NT2/D1 (cell line): ENCODE data around the gene RNFT2.

Source experiments
- SUZ12 ChIP-seq: IDR thresholded peaks from 2 replicates; pipeline ENCODE4 v1.6.1; 2011; ENCODE audit not compliant: insufficient read length, insufficient read depth; ENCODE audit errors: extremely low read depth
- ZNF274 ChIP-seq: IDR thresholded peaks from 2 replicates; pipeline ENCODE4 v1.6.1; 2011; ENCODE audit warnings: mild to moderate bottlenecking, low read depth, low read length

DNA sequence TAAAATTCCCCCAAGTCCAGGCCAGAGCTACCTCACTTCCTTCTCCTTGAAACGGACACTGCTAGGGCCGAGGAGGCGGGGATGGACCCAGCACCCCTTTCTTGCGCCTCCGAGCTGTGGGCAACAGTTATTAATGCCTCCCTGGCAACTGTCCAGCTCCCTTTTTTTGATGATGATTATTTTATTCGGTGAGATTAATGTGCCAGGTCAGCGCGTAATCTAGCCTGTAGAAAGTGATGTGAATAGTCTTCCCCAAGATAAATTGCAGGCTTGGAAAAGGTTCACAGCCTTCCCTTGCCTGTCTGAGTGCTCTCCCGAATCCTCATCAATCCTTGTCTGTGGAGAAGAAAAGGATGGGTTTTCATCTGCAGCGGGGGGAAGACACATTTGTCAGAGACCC is 54.3 kb downstream of the RNFT2 start:
- TF ChIP-seq SUZ12 (no peak), ZNF274 (no peak)
